ENCODE data around the gene MST1.

Gene MST1

DNA sequence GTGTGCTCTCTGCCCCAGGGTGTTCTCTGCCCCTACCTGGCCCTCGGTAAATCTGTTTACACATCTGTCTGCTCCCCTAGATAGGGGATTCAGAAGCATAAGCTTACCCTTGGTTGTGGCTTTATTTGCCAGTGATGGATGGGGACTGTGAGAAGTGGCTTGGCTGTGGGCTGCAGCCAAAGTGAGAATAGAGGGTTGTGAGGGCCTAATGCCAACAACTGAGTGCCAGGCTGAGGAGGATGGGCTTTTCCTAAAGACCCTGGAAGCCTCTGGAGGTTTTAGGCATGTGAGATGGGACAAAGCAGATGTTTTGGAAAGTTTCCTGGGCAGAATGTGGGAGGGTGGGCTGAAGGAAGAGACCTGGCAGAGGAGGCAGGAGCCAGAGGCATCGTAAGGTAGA lies 30.6 kb downstream of the MST1 start:
- FAIRE-seq = peak; percentile 55

DNA sequence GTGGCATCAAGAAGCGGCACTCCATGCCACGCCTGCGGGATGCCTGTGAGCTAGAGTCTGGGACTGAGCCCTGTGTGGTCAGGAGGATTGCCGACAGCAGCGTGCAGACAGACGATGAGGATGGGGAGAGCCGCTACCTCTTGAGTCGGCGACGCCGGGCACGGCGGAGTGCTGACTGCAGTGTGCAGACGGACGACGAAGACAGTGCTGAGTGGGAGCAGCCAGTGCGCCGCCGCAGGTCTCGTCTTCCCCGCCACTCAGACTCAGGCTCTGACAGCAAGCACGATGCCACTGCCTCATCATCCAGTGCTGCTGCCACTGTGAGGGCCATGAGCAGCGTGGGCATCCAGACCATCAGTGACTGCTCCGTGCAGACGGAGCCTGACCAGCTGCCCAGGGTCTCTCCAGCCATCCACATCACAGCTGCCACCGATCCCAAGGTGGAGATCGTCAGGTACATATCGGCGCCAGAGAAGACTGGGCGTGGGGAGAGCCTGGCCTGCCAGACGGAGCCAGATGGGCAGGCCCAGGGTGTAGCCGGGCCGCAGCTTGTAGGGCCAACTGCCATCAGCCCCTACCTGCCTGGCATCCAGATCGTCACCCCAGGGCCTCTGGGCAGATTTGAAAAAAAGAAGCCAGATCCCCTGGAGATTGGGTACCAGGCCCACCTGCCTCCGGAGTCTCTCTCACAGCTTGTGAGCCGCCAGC lies 31.9 kb downstream of the MST1 start:
- FAIRE-seq = peak; percentile 48

More for the DNA sequence above, 30.6 kb downstream of the MST1 start:
- no peak for DNase-seq (ENCODE audit: low spot score)

DNA sequence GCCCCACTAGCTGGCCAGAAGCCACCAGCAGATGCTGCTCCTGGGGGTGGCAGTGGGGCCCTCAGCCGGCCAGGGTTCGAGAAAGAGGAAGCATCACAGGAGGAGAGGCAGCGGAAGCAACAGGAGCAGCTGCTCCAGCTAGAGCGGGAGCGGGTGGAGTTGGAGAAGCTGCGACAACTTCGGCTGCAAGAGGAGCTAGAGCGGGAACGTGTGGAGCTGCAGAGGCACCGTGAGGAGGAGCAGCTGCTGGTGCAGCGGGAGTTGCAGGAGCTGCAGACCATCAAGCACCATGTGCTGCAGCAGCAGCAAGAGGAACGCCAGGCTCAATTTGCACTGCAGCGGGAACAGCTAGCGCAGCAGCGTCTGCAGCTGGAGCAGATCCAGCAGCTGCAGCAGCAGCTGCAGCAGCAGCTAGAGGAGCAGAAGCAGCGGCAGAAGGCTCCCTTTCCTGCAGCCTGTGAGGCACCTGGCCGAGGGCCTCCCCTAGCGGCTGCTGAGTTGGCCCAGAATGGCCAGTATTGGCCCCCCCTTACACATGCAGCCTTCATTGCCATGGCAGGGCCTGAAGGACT lies 32.6 kb downstream of the MST1 start:
- FAIRE-seq (no peak), DNase-seq (ENCODE audit: low spot score) (no peak)

More for the DNA sequence above, 31.9 kb downstream of the MST1 start:
- no peak for DNase-seq (ENCODE audit: low spot score)

DNA sequence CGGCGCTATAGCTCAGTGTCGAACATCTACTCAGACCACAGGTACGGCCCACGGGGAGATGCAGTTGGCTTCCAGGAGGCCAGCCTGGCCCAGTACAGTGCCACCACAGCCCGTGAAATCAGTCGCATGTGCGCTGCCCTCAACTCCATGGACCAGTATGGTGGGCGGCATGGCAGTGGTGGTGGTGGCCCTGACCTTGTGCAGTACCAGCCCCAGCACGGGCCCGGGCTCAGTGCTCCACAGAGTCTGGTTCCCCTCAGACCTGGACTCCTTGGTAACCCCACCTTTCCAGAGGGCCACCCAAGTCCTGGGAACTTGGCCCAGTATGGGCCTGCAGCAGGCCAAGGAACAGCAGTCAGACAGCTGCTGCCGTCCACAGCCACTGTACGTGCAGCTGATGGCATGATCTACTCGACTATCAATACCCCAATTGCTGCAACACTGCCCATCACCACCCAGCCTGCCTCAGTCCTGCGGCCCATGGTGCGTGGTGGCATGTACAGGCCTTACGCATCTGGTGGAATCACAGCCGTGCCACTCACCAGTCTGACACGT lies 33.5 kb downstream of the MST1 start:
- DNase-seq (ENCODE audit: low spot score) = no peak
- FAIRE-seq = peak; percentile 74

DNA sequence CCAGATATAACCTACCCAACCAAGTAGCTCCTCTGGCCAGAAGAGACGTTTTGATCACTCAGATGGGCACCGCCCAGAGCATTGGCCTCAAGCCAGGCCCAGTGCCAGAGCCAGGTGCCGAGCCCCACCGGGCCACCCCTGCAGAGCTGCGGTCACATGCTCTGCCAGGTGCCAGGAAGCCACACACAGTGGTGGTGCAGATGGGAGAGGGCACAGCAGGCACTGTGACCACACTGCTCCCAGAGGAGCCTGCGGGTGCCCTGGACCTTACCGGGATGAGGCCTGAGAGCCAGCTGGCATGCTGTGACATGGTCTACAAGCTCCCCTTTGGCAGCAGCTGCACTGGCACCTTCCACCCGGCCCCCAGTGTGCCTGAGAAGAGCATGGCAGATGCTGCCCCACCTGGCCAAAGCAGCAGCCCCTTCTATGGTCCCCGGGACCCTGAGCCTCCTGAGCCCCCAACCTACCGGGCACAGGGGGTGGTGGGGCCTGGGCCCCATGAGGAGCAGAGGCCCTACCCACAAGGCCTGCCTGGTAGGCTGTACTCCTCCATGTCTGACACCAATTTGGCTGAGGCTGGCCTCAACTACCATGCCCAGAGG lies 34.2 kb downstream of the MST1 start:
- DNase-seq (ENCODE audit: low spot score) (no peak), FAIRE-seq (no peak)

DNA sequence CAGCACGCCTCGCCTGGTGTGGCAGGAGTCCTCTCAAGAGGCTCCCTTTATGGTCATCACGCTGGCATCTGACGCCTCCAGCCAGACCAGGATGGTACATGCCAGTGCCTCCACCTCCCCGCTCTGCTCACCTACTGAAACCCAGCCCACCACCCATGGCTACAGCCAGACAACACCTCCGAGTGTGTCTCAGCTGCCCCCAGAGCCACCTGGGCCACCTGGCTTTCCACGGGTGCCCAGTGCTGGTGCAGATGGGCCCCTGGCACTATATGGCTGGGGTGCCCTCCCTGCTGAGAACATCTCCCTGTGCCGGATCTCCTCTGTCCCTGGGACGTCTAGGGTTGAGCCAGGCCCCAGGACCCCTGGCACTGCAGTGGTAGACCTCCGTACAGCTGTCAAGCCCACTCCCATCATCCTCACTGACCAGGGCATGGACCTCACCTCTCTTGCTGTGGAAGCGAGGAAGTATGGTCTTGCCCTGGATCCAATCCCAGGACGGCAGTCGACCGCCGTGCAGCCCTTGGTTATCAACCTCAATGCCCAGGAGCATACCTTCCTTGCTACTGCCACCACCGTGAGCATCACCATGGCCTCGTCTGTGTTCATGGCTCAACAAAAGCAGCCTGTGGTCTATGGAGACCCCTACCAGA lies 35.0 kb downstream of the MST1 start:
- no peak for FAIRE-seq

DNA sequence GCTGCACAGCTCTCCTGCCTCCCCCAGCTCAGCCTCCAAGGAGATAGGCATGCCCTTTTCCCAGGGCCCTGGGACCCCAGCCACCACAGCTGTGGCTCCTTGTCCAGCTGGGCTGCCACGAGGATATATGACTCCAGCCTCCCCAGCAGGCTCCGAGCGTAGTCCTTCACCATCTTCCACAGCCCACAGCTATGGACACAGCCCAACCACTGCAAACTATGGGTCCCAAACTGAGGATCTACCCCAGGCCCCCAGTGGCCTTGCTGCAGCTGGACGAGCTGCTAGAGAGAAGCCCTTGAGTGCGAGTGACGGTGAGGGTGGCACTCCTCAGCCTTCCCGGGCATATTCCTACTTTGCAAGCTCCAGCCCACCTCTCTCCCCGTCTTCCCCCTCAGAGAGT lies 35.7 kb downstream of the MST1 start:
- DNase-seq (ENCODE audit: low spot score) = no peak
- FAIRE-seq = no peak

More for the DNA sequence above, 35.0 kb downstream of the MST1 start:
- DNase-seq (ENCODE audit: low spot score) = no peak

DNA sequence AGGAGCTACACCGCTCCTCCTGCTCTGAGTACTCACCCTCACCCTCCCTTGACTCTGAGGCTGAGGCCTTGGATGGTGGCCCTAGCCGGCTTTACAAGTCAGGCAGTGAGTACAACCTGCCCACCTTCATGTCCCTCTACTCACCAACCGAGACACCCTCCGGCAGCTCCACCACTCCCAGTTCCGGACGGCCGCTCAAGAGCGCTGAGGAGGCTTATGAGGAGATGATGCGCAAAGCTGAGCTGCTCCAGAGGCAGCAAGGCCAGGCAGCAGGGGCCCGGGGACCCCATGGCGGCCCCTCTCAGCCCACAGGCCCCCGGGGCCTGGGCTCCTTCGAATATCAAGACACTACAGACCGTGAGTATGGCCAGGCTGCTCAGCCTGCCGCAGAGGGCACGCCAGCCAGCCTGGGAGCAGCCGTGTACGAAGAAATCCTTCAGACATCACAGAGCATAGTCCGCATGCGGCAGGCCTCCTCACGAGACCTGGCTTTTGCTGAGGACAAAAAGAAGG lies 36.3 kb downstream of the MST1 start:
- no peak for FAIRE-seq

DNA sequence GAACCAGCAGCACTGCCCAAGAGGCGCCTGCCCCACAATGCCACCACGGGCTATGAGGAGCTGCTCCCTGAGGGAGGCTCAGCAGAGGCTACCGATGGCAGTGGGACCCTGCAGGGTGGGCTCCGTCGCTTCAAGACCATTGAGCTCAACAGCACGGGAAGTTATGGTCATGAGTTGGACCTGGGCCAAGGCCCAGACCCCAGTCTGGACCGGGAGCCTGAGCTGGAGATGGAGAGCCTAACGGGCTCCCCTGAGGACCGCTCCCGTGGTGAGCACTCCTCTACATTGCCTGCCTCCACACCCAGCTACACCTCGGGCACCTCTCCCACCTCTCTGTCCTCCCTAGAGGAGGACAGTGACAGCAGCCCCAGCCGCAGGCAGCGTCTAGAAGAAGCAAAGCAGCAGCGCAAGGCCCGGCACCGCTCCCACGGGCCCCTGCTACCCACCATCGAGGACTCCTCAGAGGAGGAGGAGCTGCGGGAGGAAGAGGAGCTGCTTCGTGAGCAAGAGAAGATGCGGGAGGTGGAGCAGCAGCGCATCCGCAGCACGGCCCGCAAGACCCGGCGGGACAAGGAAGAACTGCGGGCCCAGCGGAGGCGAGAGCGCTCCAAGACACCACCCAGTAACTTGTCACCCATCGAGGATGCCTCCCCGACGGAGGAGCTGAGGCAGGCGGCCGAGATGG lies 36.9 kb downstream of the MST1 start:
- no peak for FAIRE-seq

More for the DNA sequence above, 36.3 kb downstream of the MST1 start:
- DNase-seq (ENCODE audit: low spot score) = no peak

DNA sequence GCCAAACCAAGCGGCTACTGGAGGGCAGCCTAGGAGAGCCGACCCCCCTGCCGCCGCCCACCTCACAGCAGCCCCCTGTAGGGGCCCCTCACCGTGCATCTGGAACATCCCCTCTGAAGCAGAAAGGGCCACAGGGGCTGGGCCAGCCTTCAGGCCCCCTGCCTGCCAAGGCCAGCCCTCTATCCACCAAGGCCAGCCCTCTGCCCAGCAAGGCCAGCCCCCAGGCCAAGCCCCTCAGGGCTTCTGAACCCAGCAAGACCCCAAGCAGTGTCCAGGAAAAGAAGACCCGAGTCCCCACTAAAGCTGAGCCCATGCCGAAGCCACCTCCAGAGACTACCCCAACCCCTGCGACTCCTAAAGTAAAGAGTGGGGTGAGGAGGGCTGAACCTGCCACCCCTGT lies 38.6 kb downstream of the MST1 start:
- no peak for FAIRE-seq
- no peak for DNase-seq (ENCODE audit: low spot score)

More for the DNA sequence above, 36.9 kb downstream of the MST1 start:
- no peak for DNase-seq (ENCODE audit: low spot score)

DNA sequence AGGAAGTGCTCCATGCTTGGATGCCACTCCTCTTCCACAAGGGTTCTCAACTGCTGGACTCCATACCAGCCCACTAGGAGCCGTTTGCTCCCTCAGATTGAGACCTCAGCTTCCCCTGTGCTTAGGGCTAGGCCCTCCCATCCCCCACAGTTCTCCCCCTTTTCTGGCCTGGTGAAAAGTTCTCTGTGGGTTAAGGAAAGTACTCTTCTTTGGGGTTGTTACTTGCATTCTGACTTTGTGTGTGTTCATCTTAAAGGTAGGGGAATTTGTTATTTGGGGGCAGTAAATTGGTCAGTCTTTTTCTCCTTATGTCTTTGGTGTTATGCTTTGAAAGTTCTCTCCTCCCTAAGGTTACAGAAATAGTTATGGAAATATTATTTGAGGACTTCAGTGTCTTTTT lies 39.1 kb downstream of the MST1 start:
- DNase-seq (ENCODE audit: low spot score) (no peak), FAIRE-seq (no peak)

DNA sequence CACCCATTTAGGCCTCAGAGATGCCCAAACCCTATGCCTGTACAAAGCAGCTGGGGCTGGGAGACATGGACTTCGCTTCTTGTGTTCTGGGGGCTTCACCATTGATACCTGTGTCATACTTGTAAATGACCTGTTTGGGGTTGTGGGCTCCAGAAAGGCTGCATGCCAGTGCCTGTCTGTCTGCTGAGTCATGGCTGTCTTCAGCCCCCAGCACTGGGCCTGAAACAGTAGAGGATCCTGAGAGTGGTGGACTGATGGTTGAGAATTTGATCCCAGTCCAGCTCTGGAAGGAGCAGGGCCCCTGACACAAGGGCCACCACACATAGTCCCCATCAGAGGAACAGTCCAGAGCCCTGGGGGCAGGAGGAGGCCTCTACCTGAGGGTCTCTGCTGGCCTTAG lies 39.7 kb downstream of the MST1 start:
- DNase-seq (ENCODE audit: low spot score) = no peak
- no peak for FAIRE-seq

DNA sequence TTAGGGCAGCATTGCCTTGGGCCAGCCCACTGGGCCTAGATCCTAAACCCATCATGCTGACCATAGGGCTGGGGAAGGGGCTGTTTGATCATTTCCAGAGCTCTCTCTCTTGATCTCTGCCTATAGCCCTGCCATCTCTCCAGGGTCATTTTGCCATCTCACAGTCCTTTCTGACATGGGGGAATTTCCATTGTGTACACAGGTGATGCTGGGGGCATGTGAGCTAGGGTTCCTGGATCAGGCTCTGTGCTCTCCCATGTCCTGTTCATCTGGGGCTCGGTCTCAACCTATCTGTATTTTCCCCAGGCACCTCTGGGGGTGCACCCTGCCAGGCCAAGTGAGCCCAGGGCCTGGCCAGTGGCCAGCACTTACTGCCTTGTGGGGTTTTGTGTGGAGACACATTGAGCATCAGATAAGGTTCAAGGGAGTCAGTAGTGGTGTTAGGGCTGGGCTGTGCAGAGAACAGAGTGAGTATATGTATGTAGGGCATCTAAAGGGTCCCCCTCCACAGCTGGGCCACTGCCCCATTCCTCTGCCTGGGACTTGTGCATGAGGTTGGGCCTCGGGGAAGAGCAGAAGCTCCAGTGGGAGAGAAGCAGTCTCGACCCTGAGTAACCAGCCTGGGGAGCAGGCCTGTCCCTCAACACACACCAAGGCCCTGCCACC lies 40.8 kb downstream of the MST1 start:
- FAIRE-seq (no peak), DNase-seq (ENCODE audit: low spot score) (no peak)

DNA sequence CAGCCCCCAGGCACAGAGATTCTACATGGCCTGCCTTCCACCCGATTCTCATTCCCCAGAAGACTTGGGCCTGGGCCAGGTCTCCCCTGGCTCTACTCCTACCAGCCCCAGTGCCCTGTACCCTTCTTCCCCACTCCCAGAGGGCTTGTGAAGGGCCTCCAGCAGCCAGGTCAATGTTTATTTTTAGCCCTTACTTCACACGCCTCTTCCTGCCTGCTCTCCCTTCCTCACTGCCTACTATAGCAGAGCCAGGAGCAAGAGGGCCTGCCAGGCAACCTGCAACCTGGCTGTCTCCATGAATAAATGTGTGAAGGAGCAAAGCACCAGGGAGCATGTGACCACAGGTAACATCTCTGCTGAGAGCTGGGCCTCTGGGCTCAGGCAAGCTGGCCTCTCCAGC lies 41.5 kb downstream of the MST1 start:
- no peak for FAIRE-seq
- DNase-seq (ENCODE audit: low spot score) = no peak

DNA sequence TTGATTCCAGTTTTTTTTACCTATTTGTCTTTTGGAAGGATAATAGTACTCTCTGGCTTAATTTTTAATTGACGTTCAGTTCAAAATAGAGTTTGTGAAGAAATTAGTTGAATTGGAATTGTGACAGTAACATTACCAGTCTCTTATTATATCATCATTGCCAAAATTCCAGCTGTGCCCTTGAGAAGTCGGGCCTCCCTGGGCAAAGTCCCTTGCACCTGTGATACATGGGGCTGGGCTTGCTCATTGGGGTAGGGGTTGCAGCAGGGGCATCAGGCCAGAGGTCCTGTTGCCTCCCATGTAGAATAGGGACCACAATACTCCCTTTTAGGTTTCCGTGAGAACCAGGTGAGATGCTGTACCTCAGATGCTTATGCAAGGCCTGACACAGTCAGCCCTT lies 43.0 kb downstream of the MST1 start:
- no peak for DNase-seq (ENCODE audit: low spot score)
- no peak for FAIRE-seq

DNA sequence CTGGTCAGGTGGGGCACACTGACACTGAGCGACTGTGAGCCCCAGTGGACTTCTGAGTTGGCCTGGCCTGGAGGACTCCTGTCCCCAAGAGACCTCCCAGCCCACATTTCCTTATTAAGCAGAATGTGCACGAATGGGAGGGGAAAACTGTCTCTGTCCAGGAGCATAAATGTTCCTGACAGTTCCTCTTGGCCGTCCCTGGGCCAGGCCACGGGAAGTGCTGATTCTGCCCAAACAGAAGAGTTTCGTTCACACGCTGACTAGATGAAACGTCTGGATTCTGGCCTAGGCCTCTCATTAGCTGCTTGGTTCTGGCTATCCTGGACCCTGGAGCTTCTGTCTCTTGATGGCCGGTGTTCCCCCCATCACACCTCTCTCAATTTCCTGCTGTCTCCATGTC lies 44.6 kb downstream of the MST1 start:
- FAIRE-seq (no peak), DNase-seq (ENCODE audit: low spot score) (no peak)

DNA sequence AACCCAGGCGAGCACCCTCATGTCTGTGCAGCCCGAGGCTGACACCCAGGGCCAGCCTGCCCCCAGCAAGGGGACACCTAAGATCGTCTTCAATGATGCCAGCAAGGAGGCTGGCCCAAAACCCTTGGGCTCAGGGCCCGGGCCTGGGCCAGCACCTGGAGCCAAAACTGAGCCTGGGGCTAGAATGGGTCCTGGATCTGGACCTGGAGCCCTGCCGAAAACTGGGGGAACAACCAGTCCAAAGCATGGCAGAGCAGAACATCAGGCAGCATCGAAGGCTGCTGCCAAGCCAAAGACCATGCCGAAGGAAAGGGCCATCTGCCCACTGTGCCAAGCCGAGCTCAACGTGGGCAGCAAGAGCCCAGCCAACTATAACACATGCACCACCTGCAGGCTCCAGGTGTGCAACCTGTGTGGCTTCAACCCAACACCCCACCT lies 46.5 kb downstream of the MST1 start:
- FAIRE-seq (no peak), DNase-seq (ENCODE audit: low spot score) (no peak)

DNA sequence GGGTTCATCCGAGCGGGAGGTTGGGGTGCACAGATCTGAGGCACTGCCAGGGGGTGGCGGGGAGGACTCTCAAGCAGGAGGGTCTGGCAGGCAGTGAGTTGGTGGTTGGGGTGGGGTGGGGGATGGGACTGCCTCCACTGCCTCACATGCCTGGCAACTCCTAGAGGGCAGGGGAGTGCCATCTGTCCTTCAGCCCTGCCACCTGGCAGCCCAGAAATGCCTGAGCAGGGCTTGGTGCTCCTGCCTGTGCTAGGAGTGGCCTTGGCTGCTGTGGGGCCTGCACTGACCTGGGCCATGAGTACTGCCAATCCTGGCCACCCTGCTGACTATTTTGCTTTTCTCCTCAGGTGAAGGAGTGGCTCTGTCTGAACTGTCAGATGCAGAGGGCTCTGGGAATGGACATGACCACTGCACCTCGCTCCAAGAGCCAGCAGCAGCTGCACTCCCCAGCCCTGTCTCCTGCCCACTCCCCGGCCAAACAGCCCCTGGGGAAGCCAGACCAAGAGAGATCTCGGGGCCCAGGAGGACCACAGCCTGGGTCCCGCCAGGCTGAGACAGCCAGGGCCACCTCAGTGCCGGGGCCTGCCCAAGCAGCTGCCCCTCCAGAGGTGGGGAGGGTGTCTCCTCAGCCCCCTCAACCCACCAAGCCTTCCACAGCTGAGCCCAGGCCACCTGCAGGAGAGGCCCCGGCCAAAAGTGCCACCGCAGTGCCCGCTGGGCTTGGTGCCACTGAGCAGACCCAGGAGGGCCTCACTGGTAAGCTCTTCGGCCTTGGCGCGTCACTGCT lies 47.2 kb downstream of the MST1 start:
- FAIRE-seq (no peak), DNase-seq (ENCODE audit: low spot score) (no peak)

DNA sequence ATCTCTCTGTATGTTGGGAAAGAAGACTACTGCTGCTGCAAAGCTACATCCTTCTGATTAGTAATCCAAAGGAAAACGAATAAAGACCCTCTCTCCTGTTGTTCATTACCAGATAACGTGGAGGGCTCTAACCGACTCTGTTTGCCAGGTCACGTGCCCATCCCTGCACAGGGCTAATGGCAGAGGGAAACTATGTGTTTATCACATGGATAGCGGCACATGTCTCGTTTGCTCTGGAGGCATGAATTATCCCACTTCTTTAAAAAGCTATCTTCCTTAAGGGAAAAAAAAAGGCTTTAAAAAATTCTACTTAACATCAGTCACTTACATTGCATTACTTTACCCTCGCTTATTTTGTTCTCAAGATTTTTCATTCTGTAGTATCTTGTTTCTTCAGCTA lies 48.0 kb downstream of the MST1 start:
- FAIRE-seq (no peak), DNase-seq (ENCODE audit: low spot score) (no peak)

DNA sequence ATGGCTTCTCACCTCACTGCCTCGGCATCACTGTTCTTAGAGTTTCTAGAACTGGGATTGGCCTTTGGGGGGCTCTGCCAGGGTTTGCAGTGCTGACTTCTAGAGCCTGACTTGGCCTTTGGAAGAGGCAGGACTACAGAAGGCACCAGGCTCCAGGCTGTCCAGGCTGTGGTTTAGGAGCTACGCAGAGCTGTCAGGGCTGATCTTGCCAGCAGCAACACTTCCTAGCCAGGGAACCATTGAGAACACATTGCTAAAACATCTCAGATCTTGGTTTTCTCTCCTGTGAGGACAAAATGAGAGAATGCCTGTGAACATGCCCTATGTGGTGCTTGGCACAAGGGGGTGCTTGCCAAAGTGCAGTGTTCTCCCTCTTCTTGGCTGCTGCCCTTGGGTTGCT lies 49.7 kb downstream of the MST1 start:
- no peak for DNase-seq (ENCODE audit: low spot score)
- no peak for FAIRE-seq
